GM12864 (cell line): ENCODE results near the gene PPP1R3G.

Experiments
- DNase-seq: peaks from one replicate; pipeline ENCODE4 v3.0.0-alpha.2; 2011; ENCODE audit warnings: low read depth
- H3K4me3 ChIP-seq: 2 replicates; pipeline ENCODE4 v1.5.1; 2011; ENCODE audit warnings: mild to moderate bottlenecking, low read depth, low read length, control low read depth
- TF ChIP-seq, protein P1 (sequence below): IDR thresholded peaks from 2 replicates; pipeline ENCODE4 v1.5.1; 2011; ENCODE audit warnings: low read depth, mild to moderate bottlenecking, moderate library complexity, low read length, control low read depth, inconsistent platforms; ENCODE audit errors: missing control alignments

PPP1R3G gene

GRCh38 chr6:5085648-5086293 is 630 bp downstream of the PPP1R3G start:
- DNase-seq = no peak
- peak overlapping the region; percentile 64 for H3K4me3 ChIP-seq
- TF ChIP-seq, protein P1, sequence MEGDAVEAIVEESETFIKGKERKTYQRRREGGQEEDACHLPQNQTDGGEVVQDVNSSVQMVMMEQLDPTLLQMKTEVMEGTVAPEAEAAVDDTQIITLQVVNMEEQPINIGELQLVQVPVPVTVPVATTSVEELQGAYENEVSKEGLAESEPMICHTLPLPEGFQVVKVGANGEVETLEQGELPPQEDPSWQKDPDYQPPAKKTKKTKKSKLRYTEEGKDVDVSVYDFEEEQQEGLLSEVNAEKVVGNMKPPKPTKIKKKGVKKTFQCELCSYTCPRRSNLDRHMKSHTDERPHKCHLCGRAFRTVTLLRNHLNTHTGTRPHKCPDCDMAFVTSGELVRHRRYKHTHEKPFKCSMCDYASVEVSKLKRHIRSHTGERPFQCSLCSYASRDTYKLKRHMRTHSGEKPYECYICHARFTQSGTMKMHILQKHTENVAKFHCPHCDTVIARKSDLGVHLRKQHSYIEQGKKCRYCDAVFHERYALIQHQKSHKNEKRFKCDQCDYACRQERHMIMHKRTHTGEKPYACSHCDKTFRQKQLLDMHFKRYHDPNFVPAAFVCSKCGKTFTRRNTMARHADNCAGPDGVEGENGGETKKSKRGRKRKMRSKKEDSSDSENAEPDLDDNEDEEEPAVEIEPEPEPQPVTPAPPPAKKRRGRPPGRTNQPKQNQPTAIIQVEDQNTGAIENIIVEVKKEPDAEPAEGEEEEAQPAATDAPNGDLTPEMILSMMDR = no peak

- TF ChIP-seq, protein P1 = no peak
- no peak for DNase-seq
- peak overlapping the region; percentile 64 for H3K4me3 ChIP-seq
These were observed 1.3 kb downstream of the PPP1R3G start for GRCh38 chr6:5086294-5086890.

DNA sequence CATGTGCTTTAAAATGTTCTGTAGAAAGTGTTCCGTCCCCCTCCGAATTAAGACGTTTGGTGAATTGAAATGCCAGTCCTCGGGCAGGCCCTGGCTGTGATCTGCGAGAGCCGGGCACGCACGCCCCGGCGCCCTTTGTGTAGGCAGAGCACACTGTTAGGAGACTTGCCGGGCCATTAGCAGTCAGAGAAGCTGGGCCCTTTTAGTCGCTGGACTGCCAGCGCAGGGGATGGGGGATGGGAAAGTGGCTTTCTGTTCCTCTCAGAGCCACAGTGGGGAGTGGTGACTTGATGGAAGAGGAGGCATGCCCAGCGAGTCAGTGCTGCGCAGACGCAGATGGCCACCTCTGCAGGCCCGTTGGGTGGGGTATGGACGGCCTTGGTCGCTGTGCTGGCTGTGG is 2.2 kb downstream of the PPP1R3G start:
- H3K4me3 ChIP-seq = no peak overlapping the region
- TF ChIP-seq, protein P1 = no peak
- DNase-seq = no peak

DNA sequence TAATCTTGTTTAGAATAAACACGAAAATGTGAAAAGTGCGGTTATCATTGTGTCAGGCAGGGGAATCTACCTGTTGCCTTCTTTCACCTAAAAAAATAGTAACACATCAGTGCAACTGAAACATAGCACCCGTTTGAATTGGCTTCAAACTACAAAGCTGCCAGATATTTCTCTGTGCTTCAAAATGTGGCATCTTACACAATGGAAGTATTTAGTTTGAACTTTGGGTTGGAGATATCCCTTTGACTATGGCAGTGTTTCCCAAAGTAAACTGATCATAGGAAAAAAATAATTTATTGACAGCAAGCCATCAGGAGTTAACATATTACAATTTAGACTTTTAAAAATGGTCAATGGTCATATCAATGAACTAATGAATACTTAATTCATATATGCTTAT is 3.6 kb downstream of the PPP1R3G start:
- TF ChIP-seq, protein P1 = no peak
- no peak overlapping the region for H3K4me3 ChIP-seq
- no peak for DNase-seq

DNA sequence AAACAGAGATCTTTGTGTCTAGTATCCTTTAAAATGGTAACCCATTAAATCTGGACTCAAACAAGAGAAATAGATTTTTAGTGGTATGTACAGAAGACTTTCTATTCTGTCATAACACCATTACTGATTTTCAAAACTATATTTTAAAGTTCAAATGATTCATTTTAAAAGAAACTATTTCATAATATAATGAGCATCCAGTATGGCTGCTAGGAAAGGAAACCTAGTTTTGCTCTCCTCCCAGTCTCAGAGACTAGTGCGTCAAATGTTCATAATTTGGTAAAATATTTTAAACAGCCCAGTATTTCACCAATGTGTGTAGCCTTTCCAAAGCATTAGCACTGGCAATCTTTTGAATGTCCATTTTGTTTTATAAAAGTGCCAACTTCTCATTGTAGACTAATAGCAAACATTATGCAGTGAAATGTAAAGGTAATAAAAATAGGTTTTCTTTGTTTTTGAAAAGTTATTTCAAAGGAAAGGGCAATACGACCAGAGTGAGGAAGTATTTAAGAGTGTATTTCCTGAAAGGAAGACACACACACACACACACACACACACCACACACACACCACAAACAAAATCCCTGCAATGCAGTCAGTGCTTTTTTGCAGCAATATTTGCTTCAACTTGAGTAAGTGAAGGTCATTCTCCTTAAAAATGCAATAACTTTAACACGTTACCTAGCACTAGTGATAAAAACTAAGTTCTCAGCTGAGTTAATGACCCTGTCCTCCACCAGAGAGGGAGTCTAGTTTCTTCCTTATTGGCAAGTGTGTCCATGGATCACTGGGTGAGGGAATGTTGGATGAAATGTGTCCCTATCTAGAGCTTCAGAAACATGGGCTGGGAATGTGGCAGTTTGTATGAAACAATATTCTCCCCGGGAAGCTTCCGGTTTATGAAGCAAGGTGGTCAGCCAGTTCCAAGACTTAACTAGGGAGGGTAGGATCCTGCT is 4.6 kb downstream of the PPP1R3G start:
- no peak overlapping the region for H3K4me3 ChIP-seq
- TF ChIP-seq, protein P1 = no peak
- DNase-seq = no peak

DNA sequence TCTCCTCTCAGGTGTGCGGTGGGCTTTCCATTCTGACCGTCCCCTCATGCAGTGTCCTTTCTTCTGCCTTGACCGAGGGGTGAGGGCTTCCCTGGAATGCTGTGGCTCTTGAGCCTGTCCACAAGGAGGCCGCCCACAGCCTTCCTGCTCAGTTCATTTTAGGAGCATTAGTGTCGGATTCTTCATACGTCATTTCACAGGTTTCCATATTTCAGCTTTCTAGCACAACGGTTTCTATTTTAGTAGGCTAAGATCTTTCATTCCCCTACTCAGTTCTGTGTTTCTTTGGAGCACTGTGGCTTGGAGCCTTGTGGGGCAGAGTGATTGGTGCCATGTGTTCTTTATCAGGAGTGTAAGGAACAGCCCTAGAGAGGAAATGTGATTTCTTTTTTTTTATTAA is 5.5 kb downstream of the PPP1R3G start:
- no peak for DNase-seq
- TF ChIP-seq, protein P1 = no peak
- no peak overlapping the region for H3K4me3 ChIP-seq
